Lower leg skin (tissue), 3 donors: ENCODE data around the gene MAPK12.
"Not testable (repeated sequence)": the region's sequence is repeated elsewhere in the genome, so short reads cannot be mapped to it uniquely, and the experiment has no call there.

Experiments used
- POLR2A ChIP-seq, 2 donors: fragments of 450-650 bp; IDR thresholded peaks; one replicate each; pipeline ENCODE4 v1.6.1; 2016 to 2017; ENCODE audit warnings: antibody characterized with exemption in 2 of 2, mild to moderate bottlenecking in 1 of 2, moderate library complexity in 1 of 2
- TF ChIP-seq, protein P1 (sequence below), 3 donors: fragments of 450-650 bp; IDR thresholded peaks; one replicate each; pipeline ENCODE4 v1.5.1; 2016; ENCODE audit warnings: antibody characterized with exemption in 3 of 3, mild to moderate bottlenecking in 3 of 3, moderate library complexity in 2 of 3

DNA sequence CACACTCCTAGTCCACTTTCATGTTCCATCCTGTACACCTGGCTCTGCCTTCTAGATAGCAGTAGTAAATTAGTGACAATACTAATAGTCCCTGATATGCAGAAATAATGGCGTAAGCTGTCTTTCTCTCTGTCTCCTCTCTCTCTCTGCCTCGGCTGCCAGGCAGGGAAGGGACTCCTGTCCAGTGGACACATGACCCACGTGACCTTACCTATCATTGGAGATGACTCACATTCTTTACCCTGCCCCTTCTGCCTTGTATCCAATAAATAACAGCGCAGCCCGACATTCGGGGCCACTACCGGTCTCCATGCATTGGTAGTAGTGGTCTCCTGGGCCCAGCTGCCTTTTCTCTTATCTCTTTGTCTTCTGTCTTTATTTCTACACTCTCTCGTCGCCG lies 12.3 kb upstream of the MAPK12 start:
- TF ChIP-seq, protein P1, sequence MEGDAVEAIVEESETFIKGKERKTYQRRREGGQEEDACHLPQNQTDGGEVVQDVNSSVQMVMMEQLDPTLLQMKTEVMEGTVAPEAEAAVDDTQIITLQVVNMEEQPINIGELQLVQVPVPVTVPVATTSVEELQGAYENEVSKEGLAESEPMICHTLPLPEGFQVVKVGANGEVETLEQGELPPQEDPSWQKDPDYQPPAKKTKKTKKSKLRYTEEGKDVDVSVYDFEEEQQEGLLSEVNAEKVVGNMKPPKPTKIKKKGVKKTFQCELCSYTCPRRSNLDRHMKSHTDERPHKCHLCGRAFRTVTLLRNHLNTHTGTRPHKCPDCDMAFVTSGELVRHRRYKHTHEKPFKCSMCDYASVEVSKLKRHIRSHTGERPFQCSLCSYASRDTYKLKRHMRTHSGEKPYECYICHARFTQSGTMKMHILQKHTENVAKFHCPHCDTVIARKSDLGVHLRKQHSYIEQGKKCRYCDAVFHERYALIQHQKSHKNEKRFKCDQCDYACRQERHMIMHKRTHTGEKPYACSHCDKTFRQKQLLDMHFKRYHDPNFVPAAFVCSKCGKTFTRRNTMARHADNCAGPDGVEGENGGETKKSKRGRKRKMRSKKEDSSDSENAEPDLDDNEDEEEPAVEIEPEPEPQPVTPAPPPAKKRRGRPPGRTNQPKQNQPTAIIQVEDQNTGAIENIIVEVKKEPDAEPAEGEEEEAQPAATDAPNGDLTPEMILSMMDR (IDR thresholded peaks at IDR 0.05): not testable (repeated sequence)
- TF ChIP-seq POLR2A (IDR thresholded peaks at IDR 0.05): not testable (repeated sequence)
